HG03139 (cell line): ENCODE measurements around the gene AMBRA1.
"Not testable (repeated sequence)": the region's sequence is repeated elsewhere in the genome, so short reads cannot be mapped to it uniquely, and the experiment has no call there.

Experiments
- ATAC-seq: cut with Tn5 transposase; IDR thresholded peaks from one replicate; pipeline ENCODE4 v1.9.1; 2021; ENCODE audit not compliant: unreplicated experiment

The AMBRA1 gene

DNA sequence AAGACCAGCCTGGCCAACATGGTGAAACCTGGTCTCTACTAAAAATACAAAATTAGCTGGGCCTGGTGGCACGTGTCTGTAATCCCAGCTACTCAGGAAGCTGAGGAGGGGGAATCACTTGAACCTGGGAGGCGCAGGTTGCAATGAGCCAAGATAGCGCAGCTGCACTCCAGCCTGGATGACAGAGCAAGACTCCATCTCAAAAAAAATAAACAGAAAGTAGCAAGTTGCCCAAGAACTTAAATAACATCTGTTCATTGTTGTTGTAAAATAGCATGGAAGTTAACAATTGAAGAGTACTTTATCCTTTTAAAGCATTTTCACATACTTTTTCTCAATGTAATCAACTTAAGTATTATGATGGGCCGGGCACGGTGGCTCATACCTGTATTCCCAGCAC is 5.7 kb downstream of the AMBRA1 start:
- ATAC-seq, result no peak

DNA sequence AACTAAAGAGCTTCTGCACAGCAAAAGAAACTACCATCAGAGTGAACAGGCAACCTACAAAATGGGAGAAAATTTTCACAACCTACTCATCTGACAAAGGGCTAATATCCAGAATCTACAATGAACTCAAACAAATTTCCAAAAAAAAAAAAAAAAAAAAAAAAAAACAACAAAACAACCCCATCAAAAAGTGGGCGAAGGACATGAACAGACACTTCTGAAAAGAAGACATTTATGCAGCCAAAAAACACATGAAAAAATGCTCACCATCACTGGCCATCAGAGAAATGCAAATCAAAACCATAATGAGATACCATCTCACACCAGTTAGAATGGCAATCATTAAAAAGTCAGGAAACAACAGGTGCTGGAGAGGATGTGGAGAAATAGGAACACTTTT is 10.3 kb downstream of the AMBRA1 start:
- ATAC-seq, result not testable (repeated sequence)

DNA sequence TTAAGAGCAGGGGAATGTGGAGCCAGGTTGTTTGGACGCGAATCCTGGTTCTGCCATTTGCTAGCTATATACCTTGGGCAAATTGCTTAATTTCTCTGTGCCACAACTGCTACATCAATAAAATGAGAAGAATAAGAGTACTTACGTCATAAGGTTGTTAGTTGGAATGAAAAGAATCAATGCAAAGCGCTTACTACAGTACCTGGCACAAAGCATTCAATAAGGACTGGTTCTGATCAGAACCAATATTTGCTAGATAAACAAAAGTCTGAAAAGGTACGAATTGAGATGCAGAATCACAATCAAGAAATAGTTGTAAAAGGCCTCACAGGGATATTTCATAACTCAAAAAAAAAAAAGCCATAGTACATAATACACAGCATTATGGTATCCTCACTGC is 11.2 kb downstream of the AMBRA1 start:
- no peak for ATAC-seq

DNA sequence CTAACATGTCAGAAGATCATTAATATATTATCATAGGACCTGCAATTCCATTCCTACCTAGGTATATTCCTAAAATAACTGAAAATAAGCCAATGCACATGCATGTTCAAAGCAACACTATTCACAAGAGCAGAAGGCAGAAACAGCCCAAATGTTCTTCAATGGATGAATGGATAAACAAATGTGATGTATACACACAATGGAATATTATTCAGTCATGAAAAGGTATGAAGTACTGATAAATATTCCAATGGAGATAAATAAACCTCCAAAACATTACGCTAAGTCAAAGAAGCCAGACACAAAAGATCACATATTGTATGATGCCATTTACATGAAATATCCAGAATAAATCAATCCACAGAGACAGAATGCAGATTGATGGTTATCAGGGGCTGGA is 16.8 kb downstream of the AMBRA1 start:
- ATAC-seq, result no peak

DNA sequence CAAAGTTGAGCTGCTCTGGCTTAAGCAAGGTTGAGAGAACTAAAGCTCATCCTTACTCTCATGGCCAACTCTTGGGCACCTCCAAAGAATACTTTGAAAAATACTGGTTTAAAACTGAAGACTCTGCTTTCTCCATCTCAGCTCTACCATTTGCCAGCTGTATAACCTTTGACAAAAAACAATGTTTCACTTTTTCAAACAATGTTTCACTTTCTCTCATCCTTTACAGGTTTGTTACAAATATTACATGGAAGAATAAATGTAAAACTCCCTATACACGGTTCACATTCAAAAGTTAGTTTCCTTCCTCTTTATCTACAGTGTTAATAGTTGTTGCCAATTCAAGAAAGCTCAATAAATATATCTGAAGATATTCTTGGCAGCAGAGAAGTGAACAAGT is 19.2 kb downstream of the AMBRA1 start:
- ATAC-seq, result no peak

DNA sequence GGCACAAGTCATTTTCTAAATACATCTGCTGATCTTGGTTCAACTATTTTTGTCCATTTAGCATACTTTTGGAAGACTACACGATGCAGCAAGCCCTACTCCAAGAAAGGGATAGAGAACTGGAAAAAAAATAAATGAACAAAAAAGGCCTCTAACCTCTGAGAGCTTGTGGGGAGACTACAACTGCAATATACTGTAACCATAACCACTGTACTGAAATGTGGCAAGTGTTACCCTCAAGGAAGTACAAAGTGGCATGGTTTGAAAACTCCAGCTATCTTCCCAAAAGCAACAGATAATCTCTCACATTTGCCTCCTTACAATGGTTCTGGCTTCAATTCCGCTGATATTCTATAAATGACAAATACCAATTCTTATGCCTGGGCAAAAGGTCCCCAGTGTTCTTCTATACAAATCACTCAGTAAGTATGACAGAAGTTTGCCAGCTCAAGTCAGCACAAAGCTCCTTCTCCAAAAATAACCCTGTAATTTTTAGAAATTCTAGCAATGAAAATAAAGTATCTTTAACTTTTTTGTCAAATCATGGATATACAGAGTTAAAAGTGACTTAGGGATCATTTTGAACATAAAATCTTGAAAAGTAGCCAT is 22.9 kb downstream of the AMBRA1 start:
- no peak for ATAC-seq

DNA sequence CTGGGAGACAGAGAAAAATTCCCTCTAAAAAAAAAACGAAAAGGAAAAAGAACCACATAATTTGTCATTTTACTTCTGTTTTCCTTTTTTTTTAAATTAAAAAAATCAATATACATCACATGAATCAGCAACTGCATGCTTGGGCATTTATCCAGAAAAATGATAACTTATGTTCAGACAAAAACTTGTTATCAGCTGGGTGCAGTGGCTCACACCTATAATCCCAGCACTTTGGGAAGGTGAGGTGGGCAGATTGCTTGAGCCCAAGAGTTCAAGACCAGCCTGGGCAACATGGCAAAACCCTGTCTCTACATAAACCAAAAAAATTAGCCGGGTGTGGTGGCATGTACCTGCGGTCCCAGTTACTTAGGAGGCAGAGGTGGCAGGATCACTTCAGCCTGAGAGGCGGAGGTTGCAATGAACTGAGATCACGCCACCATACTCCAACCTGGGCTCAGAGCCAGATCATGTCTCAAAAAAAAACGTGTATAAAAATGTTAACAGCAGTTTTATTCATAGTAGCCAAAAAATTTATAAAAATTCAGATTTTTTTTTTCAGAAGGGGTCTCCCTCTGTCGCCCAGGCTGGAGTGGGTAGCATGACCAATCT is 28.5 kb downstream of the AMBRA1 start:
- ATAC-seq, result no peak

DNA sequence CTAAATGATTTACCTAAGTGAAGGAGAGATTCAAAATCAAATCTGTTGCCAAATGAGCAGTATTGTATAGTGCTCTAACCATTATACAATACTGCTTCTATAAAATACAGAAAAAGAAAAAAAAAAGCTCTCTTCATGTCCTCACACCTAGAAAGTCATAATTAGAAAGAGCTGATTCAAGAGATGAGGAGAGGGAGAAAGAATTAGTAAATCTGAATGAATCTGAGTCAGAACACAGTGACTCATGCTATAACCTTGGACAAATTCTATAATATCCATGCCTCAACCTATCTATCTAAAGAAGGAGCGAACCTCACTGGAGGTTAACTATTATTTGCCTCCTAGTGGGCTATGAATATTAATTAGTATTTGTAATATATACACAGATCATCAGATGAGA is 29.4 kb downstream of the AMBRA1 start:
- ATAC-seq, result no peak

DNA sequence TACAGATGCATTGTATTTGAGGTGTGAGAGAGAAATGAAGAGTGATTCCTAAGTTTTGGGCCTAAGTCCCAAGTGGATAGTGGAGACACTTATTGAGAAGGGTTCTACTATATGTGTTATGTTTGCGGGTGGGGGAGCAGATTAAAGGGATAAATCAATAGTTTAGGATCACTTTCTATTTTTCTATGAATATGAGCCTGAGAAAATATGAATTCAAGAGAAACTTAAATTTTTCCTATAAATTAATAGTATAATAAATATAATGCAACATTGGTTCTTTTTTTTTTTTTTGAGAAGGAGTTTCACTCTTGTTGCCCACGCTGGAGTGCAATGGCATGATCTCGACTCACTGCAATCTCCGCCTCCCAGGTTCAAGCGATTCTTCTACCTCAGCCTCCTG is 31.3 kb downstream of the AMBRA1 start:
- ATAC-seq, result no peak

DNA sequence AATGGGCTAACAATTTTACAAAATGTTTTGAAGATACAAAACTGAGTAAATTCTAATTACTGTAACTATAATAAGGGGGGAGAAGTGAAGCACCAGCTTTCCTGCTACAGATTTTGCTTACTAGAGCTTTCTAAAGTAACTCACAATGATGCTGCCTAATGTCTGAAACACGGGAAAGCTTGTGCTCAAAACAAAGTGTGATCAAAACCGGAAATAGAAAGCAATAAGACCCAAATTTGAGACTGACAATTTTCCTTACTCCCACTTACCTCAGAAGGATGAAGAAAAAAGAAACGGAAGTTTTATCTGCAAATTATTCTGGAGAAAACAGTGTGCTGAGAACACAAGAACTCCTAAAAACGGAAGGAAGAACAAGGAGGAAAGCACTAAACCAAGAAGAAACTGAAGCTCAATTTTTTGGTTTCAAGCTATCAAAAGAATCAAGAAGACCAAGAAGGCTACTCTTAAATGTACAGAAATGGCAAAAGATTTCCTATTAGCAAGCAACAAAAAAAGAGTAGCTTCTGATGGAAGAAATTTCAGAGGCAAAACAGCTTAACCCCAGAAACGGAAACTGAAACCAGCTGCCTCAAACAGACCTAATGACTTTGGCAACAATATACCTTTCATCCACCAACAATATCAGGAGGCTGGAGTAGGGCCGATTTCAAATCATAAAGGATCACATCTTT is 33.4 kb downstream of the AMBRA1 start:
- ATAC-seq, result no peak

DNA sequence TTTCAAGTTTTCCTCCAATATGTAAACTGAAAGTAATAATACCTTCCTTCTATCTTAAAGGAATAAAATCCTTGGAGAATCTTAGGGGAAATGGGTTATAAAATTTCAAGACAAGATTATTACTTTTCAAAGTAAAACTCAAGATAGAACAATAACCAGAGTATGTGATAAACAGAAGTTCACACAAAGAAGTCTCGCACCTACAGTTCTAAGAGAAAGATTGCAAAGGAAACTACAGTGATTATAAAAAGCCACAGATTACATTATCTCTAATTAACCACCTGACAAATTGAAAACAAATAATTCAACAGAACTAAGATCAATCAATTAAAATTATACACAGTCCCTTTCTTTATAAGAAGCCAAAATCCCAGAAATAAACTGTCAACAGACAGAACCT is 34.0 kb downstream of the AMBRA1 start:
- ATAC-seq, result no peak

DNA sequence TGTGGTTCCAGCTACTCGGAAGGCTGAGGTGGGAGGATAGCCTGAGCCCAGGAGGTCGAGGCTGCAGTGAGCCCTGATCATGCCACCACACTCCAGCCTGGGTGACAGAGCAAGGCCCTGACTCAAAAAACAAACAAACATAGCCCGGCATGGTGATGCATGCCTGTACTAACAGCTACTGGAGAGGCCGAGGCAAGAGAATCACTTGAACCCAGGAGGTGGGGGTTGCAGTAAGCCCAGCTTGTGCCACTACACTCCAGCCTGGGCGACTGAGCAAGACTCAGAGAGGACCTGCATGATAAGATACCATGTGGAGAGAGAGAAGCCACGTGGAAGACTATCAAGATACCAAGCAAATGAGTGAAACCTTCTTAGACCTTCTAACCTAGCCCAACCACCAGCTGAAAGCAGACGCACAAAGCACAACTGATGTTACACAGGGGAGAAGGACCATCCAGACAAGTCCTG is 36.1 kb downstream of the AMBRA1 start:
- ATAC-seq, result no peak

DNA sequence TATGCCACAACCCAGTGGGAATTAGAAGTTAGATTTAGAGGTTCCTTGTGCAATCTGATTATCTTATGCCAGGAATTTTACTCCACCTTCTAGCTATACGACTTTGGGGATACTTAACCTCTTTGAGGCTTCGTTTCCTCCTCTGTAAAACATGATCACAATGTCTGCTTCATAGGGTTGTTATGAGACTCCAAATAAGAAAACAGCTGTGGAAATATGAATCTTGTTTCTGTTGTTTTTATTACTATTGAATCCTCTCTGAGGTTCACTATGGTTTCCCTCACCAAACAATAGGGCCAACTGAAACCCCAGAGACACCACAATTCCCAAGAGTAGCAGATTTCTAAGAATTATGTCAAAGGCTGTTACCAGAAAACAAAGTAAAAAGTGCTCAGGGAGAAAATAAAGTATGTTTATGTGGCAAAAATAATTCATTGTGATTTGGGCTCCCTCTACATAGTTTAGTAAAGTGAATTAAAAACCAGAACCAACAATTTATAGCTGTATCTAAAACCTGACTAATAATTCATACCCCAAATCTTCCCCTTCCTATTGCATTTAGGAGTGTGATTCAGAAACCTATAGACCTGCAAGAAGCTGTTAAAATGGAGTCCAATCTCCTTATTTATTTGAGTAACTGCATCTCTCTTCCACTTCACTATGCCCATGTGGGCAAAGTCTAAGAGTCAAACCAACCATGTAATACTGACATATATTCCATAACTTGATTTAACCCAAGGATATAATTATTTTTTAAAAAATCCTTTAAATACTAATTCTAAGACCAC is 38.4 kb downstream of the AMBRA1 start:
- no peak for ATAC-seq

DNA sequence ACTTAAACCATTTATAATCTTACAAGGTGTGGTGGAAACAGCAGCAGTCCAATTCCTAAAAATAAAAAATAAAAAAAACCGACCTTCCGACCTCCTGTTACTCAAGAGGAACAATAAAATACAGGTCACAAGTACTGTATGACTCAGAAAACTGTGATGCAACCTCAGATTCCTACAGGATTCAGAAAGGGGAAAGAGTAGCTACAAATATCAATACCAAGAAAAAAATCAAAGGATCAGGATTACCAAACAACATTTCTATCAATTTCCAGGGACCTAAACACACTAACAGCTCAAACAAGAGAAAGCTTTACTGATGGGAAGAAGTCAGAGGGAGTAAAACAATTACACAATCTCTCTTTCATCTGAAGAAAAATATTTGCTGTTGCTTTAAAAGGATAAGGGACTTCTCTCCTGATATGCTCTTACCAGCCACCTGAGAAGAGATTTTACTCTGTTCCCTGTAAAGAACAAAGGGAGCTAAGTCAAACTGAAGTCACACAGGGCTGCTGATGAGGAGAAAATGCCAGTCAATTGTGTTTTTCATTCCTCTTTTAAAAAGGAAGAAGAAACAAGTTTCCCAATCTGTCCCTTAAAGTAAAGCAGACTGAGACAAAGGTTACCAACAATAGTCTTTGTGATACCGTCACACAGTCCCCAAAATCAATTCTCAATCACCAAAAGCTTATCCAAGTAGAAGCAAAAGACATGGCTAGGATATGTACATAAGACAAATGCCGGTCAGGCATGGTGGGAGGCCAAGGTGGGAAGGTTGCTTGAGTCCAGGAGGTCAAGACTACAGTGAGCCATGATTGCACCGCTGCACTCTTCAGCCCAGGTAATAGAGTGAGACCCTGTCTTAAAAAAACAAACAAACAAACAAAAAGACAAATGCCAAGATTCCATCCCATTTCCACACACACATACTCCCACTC is 39.3 kb downstream of the AMBRA1 start:
- ATAC-seq, result no peak

DNA sequence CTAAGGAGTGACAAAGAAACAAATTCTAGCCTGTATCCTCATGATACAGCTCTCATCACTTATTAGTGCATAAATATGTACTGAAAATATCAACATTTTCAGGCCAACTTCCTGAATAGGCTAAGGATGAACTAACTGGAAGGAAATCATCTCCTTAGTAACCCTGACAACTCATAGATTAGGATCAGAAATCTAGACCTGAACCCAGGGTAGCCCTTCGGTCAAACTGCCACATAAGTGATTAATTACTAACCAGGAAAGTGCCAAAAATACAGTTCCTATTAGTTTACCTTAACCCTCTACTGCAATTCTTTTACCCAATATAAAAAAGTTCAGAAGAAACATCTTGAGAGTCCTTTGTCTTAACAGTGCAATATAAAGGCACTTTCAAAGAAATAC is 40.0 kb downstream of the AMBRA1 start:
- no peak for ATAC-seq

DNA sequence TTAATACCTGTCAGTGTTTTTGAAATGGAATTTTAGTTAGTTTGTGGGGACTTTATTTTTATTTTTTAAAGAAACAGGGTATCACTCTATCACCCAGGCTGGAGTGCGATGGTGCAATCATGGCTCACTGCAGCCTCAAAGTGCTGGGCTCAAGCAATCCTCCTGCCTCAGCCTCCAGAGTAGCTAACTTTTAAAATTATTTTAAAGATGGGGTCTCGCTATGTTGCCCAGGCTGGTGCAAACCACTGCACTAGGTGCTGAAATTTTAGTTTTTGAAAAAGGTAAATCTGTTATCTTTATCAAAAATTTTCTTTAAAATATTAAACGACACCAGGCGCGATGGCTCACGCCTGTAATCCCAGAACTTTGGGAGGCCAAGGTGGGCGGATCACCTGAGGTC is 42.6 kb downstream of the AMBRA1 start:
- no peak for ATAC-seq

DNA sequence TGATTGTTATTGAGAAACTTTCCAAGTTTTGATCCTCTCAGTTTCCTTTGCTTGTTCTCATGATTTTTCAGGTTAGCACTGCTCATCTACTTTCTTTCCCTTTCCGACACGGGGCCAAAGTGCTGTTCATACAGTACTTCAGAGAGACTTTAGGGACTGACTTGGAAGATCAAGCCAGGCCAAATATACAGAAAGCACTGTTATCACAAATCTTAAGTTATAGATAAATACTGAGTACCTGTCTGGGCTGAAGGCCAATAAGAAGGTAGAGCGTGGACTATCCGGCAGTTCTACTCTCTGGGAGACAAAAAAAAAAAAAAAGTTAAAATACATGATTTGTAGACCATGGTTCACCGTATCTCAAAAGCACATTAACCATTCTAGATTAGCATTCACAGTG is 46.2 kb downstream of the AMBRA1 start:
- no peak for ATAC-seq

DNA sequence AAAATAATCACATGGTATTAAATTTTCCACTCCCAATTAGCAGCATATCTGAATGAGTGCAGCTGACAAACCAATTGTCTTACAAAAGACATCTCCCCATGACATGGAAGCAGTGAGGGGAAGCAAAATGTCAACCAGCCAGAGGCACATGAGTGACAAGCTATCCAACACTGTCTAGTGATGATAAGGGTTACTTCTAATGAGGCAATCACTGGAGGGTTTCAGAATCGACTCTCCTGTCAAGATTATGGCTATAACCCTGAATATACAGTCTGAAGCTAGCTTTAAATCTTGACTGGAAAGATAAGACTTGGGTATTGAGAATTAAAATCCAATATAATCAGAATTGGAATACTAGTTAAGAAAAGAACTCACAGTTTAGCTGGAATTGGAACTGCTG is 50.3 kb downstream of the AMBRA1 start:
- ATAC-seq, result no peak

DNA sequence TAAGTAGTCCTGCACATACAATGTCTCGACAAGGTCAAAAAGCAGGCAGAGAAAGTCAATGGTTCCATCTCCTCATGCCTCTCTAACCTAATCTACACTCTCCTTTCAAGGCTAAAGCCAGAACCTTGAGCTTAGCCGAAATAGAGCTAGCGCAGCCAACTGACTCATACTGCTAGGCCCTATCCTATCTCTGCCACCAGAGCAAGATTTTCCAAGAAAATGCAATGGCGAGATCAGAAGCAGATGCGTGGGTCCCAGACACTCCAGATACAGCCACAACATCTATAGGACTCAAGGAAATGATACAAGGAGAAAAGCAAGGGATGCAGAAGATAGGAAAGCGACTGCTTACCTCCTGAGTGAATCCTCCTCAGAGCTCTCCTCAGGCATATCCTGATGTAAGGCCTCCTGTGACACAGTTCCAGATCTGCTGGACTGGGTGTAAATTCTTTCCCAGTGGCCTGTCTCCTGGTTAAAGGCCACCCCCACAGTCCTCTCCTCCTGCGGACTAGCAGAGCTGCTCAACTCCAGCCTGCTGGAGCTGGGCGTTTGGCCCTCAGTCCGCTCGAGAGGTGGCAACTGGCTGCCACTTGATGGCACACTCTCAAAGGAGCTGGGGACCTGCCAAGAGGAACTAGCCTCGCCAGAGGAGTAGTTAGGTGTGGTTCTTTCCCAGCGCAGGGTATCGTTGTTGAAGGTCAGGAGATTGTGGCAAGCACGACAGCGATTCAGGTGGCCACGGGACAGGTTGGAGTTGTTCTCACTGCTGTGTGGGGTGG is 52.0 kb downstream of the AMBRA1 start:
- no peak for ATAC-seq

DNA sequence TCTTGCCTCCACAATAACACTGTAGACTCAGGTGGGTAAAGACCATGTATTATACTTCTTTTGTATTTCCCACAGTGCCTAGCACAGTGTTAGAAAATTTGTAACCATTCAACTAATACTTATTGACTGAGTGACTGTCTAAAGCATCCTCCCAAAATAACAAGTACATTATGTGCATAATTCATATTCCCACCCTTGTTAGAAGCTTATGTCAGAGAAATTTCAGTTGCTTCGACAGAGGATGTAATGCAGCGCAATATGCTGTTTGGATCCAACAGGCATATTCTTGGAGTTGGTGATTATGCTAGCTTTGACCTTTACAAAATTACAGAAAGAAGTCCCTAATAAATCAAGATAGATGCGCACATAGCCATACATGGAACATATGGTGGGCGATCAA is 53.0 kb downstream of the AMBRA1 start:
- ATAC-seq, result no peak
